H1 (cell line): ENCODE measurements around the gene TSHZ2. TPM values are rescaled to one million over a fixed set of nuclear protein-coding genes. Genes with fewer than 3 reads are reported as not detected.

Source experiments
- CHD7 ChIP-seq: fragments of 300-600 bp; sonication (generic); IDR thresholded peaks from 2 replicates; pipeline ENCODE4 v1.7.1; 2012; ENCODE audit warnings: low read length, moderate library complexity, mild to moderate bottlenecking, inconsistent platforms; ENCODE audit not compliant: insufficient replicate concordance
- CTBP2 ChIP-seq: IDR thresholded peaks from 2 replicates; pipeline ENCODE4 v1.7.0; 2011; ENCODE audit warnings: borderline replicate concordance, mild to moderate bottlenecking, moderate library complexity, mixed read lengths, low read length; ENCODE audit not compliant: insufficient read depth, insufficient read length
- GABPA ChIP-seq: IDR thresholded peaks from 2 replicates; pipeline ENCODE4 v1.6.1; 2011; ENCODE audit warnings: mild to moderate bottlenecking, low read length, moderate library complexity, borderline replicate concordance; ENCODE audit not compliant: insufficient read depth
- KDM1A ChIP-seq: fragments of 200-600, 300-600 bp; sonication (generic); IDR thresholded peaks from 2 replicates; pipeline ENCODE4 v1.7.1; 2016; ENCODE audit warnings: mild to moderate bottlenecking, low read length, borderline replicate concordance
- NRF1 ChIP-seq: IDR thresholded peaks from 2 replicates; pipeline ENCODE4 v1.6.1; 2011; ENCODE audit warnings: mild to moderate bottlenecking, low read depth, low read length, improper control_type of control experiment
- RAD21 ChIP-seq, 2 experiments: IDR thresholded peaks in 1 of 2; conservative IDR thresholded peaks in 1 of 2; 2 replicates each; pipeline ENCODE4 v1.6.1; 2011; ENCODE audit warnings: low read depth in 2 of 2, low read length in 2 of 2, improper control_type of control experiment in 1 of 2, inconsistent platforms in 1 of 2, mild to moderate bottlenecking in 1 of 2, moderate library complexity in 1 of 2
- TAF7 ChIP-seq: optimal IDR thresholded peaks from 2 replicates; pipeline ENCODE3; 2011; ENCODE audit warnings: low read depth, mild to moderate bottlenecking, inconsistent platforms, low read length, moderate library complexity, borderline replicate concordance
- polyA plus RNA-seq, 7 experiments: library from polyadenylated mRNA; depleted of rRNA in 3 of 7; stranded (reverse) in 5 of 7; unstranded in 2 of 7; fragments of >200 nt in 5 of 7; fragments of 200-250 nt in 2 of 7; gene quantifications; 1 replicate in 5 of 7; 2 replicates in 1 of 7; 4 replicates in 1 of 7; pipeline versions ENCODE4 v1.2.1 to v1.2.3, GENCODE V29; 2011 to 2013; ENCODE audit warnings: missing spikeins in 2 of 7, mixed read lengths in 2 of 7
- total RNA-seq: library from RNA; stranded (reverse); fragmentation: NEBNext Ultra II Directional; extraction: Animal tissue kit (Norgen Biotek cat#: 25700); gene quantifications from 2 replicates; pipeline ENCODE4 v1.2.1, GENCODE V29; 2021

Gene TSHZ2
- total and polyA plus RNA-seq, 2 of the 8 experiments (the other 6 are each of a cell fraction or from before 2014, with no cell fraction given): 0.14 to 0.30 TPM

DNA sequence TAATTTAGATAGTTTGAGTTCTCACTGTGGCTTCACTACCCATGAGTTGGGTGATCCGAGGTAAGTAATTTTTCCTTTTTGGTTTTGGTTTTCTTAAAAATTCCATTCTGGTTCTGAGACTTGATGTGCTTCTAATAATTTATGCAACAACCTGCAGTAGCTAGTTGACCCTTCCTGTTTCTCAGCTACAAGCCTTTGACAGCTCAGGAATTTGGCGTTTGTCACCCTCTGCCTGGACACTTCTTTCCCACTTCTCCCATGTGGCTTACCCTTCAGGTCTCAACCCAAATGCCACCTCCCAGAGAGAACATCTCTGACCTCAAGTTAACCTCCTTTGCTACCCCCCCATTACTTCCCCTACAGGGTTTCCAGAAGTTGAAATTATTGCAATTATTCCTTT lies 49.7 kb upstream of the TSHZ2 start (continued):
- TF ChIP-seq NRF1 (no peak), CHD7 (no peak), KDM1A (no peak), TAF7 (no peak), CTBP2 (no peak), GABPA (no peak), RAD21 (IDR thresholded peaks at IDR 0.05 in 1 of 2, conservative IDR thresholded peaks at IDR 0.05 in 1 of 2; ENCODE audit: low read depth in 2 of 2, low read length in 2 of 2) (no peak)
